NCI-H1105 (cell line): Measurements from ENCODE around the gene SOWAHA.
"Not testable (repeated sequence)": the region's sequence is repeated elsewhere in the genome, so short reads cannot be mapped to it uniquely, and the experiment has no call there.

Experiments used
- DNase-seq: peaks from one replicate; lab custom pipeline; 2025; lab: John Stamatoyannopoulos, UW

The SOWAHA gene

DNA sequence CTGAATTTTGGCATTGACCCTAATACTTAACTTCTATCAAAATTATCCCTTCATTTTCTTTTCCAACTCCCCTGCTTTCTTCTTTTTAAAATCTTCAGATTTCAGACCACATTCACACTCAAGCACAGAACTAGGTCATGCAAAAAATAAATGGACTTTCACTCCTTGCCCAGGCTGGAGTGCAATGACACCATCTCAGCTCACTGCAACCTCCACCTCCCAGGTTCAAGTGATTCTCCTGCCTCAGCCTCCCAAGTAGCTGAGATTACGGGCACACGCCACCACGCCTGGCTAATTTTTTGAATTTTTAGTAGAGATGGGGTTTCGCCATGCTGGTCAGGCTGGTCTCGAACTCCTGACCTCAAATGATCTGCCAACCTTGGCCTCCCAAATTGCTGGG is 41.9 kb downstream of the SOWAHA start:
- not testable (repeated sequence) for DNase-seq

DNA sequence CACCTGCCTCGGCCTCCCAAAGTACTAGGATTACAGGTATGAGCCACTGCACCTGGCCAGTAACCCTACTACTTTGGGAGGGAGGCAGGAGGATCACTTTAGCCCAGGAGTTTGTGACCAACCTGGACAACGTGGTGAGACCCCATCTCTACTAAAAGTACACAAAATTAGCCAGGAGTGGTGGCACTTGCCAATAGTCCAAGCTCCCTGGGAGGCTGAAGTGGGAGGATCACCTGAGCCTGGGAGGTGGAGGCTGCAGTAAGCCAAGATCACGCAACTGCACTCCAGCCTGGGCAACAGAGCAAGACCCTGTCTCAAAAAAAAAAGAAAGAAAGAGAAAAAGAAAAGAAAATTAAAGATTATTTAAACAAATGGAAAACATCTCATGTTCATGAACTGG is 42.9 kb downstream of the SOWAHA start:
- DNase-seq, result no peak

- DNase-seq, result no peak
These were observed 46.9 kb downstream of the SOWAHA start for GRCh38 chr5:132859889-132860437.

DNA sequence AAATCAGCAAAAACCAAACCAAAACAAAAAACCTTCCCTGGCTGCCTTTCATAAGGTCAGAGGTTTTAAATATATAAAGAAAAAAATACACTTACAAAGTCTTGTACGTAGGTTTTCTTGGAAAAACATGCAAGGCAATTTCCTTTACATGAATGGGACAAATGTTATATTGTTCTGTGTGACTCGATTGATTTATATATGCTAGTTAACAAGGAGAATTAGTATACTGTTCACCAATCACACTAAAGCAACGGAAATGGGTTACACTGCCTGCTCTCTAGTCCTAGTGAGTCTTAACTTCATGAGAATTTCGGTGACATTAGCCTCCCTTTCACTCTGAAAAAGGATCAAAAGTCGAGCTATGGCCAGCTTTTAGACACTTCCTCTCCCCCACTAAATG is 47.6 kb downstream of the SOWAHA start:
- no peak for DNase-seq

- no peak for DNase-seq
These were observed 52.7 kb downstream of the SOWAHA start for GRCh38 chr5:132865668-132866341.
